ENCODE results near the gene NUP210L.

Gene NUP210L

DNA sequence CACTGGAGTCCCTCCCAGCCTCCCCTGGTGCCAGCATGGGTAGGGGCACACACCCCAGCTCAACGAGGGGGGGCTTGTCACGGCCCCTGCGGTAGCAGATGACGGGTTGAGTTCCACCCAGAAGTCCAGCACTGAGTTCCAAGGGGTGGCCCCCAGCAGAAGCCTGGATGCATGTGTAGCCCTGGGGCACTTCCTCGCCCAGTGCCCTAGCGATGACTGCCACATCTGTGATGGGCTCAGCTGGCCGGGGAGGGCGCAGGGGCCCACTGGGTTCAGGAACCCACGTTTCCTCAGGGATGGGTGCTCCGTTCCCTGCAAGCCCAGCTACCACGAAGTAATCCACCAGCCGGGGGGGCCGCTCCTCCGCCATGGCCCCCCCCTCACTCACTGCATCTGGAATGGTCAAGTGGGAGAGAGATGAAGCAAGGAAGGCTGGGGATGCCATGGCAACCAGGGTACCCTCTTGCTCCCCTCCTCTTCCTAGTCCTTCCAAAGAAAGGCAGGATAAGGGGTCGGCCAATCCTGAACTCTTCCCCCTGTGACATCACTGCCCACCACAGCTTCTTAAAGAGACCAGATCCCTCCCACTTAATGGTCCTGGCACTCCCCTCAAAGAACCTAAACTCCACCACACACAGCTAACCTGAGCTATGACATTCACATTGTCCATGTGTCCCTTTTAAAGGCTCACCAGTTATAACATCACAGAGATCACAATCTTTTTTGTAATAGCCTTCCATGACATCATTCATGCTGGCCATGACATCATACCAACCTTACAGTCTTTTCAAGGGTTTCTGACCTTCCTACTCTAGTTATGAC, 210.7 kb downstream of the NUP210L start:
- no peak for DNase-seq (ENCODE audit: low spot score)

DNA sequence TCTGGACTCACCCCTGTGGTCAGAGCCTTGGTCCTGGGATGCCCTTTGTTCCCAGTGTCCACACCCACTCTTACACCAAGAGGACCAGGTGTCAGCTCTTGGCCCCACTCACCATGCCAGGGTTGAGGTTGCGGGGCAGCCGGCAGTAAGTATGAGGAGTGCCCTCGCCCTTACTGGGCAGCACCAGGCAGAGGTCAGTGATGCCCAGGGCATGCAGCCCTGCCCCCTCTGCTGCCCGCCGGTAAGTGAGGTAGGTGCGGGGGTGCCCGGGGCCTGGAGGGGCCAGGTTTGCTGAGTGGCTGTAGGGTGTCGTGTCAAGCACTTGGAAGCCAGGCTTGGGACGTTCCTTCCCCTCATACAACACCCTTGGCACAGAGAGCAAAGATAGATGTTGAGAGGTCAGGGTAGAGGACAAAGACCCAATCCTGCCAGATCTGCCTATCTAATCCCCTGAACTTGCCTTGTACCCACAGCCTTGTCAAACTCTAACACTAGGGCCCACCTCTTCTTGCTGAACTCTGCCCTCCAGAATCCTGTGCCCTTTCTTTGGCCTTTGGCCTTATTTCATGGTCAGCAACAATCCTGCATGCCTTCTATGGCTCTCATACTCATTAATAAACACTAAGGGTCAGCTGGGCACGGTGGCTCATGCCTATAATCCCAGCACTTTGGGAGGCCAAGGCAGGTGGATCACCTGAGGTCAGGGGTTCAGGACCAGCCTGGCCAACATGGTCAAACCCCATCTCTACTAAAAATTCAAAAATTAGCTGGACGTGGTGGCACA, 211.9 kb downstream of the NUP210L start:
- DNase-seq (ENCODE audit: low spot score) = no peak
